Keratinocyte (primary cell): ENCODE results near the gene PCDHB11.

Experiments used
- CTCF ChIP-seq, 3 experiments: IDR thresholded peaks in 1 of 3; conservative IDR thresholded peaks in 1 of 3; optimal IDR thresholded peaks in 1 of 3; 2 replicates in 2 of 3; 3 replicates in 1 of 3; pipeline versions ENCODE3 to v1.5.1; 2011; ENCODE audit warnings: low read length in 3 of 3, mild to moderate bottlenecking in 3 of 3, moderate library complexity in 2 of 3, control low read depth in 1 of 3, inconsistent platforms in 1 of 3; ENCODE audit not compliant: insufficient read depth in 2 of 3; ENCODE audit errors: extremely low read depth in 1 of 3
- EZH2 ChIP-seq: IDR thresholded peaks from one replicate; pipeline ENCODE4 v1.6.1; 2012; ENCODE audit warnings: inconsistent platforms, mild to moderate bottlenecking, low read length, moderate library complexity

GRCh38 chr5:141234109-141234667 is 34.8 kb downstream of the PCDHB11 start:
- TF ChIP-seq CTCF (optimal IDR thresholded peaks at IDR 0.05 in 1 of 3, IDR thresholded peaks at IDR 0.05 in 1 of 3, conservative IDR thresholded peaks at IDR 0.05 in 1 of 3; ENCODE audit: extremely low read depth in 1 of 3, insufficient read depth in 2 of 3, low read length in 3 of 3) (no peak), EZH2 (no peak)
